Mucosa of descending colon (tissue), 3 donors: ENCODE results near the gene PDE4B. TPM values are rescaled to one million over a fixed set of nuclear protein-coding genes. Genes with fewer than 3 reads are reported as not detected.

Source experiments
- ATAC-seq: fragments of 200-7000 bp; cut with Tn5 transposase; one replicate; pipeline ENCODE4 v1.9.1; 2020; ENCODE audit warnings: mild to moderate bottlenecking, moderate library complexity
- DNase-seq, 3 donors: peaks; one replicate each; pipeline ENCODE4 v3.0.0-alpha.2; 2020
- H3K36me3 ChIP-seq: fragments of 200-600 bp; one replicate; pipeline ENCODE4 v1.8.0; 2021; ENCODE audit warnings: low read depth, mild to moderate bottlenecking
- H3K4me1 ChIP-seq: fragments of 200-600 bp; one replicate; pipeline ENCODE4 v1.8.0; 2021; ENCODE audit warnings: low read depth, mild to moderate bottlenecking
- H3K4me3 ChIP-seq: fragments of 200-600 bp; one replicate; pipeline ENCODE4 v1.8.0; 2021; ENCODE audit warnings: mild to moderate bottlenecking
- H3K9me3 ChIP-seq: fragments of 200-600 bp; one replicate; pipeline ENCODE4 v1.8.0; 2021; ENCODE audit warnings: mild to moderate bottlenecking
- CTCF ChIP-seq: fragments of 200-600 bp; IDR thresholded peaks from one replicate; pipeline ENCODE4 v1.8.0; 2022; ENCODE audit warnings: antibody characterized with exemption, mild to moderate bottlenecking
- intact Hi-C, 2 donors: fragments of 100-400 bp; cut with DNase I in 1 of 2; cut with micrococcal nuclease in 1 of 2; formaldehyde crosslinking; loops; one replicate each; pipeline versions ENCODE4 v1.11.0 to v1.11.1; 2022; cut with DNase I, micrococcal nuclease
- total RNA-seq, 3 donors: library from RNA; stranded (reverse); fragmentation: NEBNext Ultra II Directional in 2 of 3; extraction: Animal tissue kit (Norgen Biotek cat#: 25700) in 2 of 3; gene quantifications; one replicate each; pipeline versions ENCODE4 v1.2.1 to v1.2.4, GENCODE V29; 2021 to 2023
- donor health status: DM: no; HTN: no; CAD: no; lungs with moderate emphysema.
- donor health status: DM: no; HTN: no; CAD: no.
- donor health status: DM: no; HTN: yes; CAD: no.

PDE4B gene
- total RNA-seq, 3 donors from 2014 or later, result 3.4 to 6.6 (median 4.9) TPM

GRCh38 chr1:66304128-66304527, 511.4 kb downstream of the PDE4B start:
- intact Hi-C loops, result no loop called here
- no peaks in the 10 kb centered on the region for H3K9me3 ChIP-seq
- no peak overlapping the region for H3K4me3 ChIP-seq
- ATAC-seq (no peak), DNase-seq (no peak)
- TF ChIP-seq CTCF, result no peak
- peaks cover 6% of the 10 kb centered on the region for H3K4me1 ChIP-seq
- no peaks in the 10 kb centered on the region for H3K36me3 ChIP-seq

- Histone ChIP-seq H3K4me3 (no peak overlapping the region), H3K9me3 (no peaks in the 10 kb centered on the region), H3K36me3 (no peaks in the 10 kb centered on the region), H3K4me1 (peaks cover 6% of the 10 kb centered on the region)
- ATAC-seq (no peak), DNase-seq (no peak)
- no peak for TF ChIP-seq CTCF
- intact Hi-C loops, result no loop called here
Measured at GRCh38 chr1:66305927-66306326, 513.2 kb downstream of the PDE4B start.

GRCh38 chr1:66309006-66309741, 516.5 kb downstream of the PDE4B start:
- Histone ChIP-seq H3K4me3 (no peak overlapping the region), H3K36me3 (no peaks in the 10 kb centered on the region), H3K4me1 (no peaks in the 10 kb centered on the region), H3K9me3 (no peaks in the 10 kb centered on the region)
- DNase-seq, result no peak
- ATAC-seq, result no peak
- intact Hi-C loops, result no loop called here
- TF ChIP-seq CTCF, result no peak

- Histone ChIP-seq H3K36me3 (no peaks in the 10 kb centered on the region), H3K4me3 (no peak overlapping the region), H3K4me1 (no peaks in the 10 kb centered on the region), H3K9me3 (no peaks in the 10 kb centered on the region)
- no peak for TF ChIP-seq CTCF
- ATAC-seq (no peak), DNase-seq (no peak)
- intact Hi-C loops, result no loop called here
Measured at GRCh38 chr1:66311092-66311491, 518.4 kb downstream of the PDE4B start.

- no peak for TF ChIP-seq CTCF
- intact Hi-C loops, result no loop called here
- Histone ChIP-seq H3K4me1 (no peaks in the 10 kb centered on the region), H3K9me3 (no peaks in the 10 kb centered on the region), H3K36me3 (no peaks in the 10 kb centered on the region), H3K4me3 (no peak overlapping the region)
- DNase-seq (no peak), ATAC-seq (no peak)
Measured at GRCh38 chr1:66311628-66312027, 518.9 kb downstream of the PDE4B start.
